ENCODE data around the gene UBE2Q1. TPM values are rescaled to one million over a fixed set of nuclear protein-coding genes. Genes with fewer than 3 reads are reported as not detected.
A peak's percentile ranks its signal among the peaks of the same experiment; 100 is the strongest.

Gene UBE2Q1
- total RNA-seq: 93.3 and 106 TPM in 2 replicates

GRCh38 chr1:154557939-154558719 is at the start of gene UBE2Q1:
Gene UBE2Q1 (minus strand): TSS chr1:154558662. CDS start chr1:154558553, 109 bp downstream.
- Mint-ChIP-seq H3K4me3 (peak within 1 kb of the TSS; percentile 96), H3K9me3 (no peaks in the 10 kb centered on the region), H3K27me3 (ENCODE audit: insufficient read depth) (no peaks in the 10 kb centered on the region), H3K4me1 (ENCODE audit: low read depth) (peaks cover 54% of the 10 kb centered on the region), H3K36me3 (ENCODE audit: low read depth) (peaks cover 37% of the 10 kb centered on the region), H3K27ac (peak within 1 kb of the TSS; percentile 92)
- DNase-seq (ENCODE audit: low spot score): peak; percentile 27
- intact Hi-C loops (cut with micrococcal nuclease): loop anchor here (1.0 to 5.0 kb wide), 11 partner anchors 69 to 527 kb away; partner anchors contain the start of genes CKS1B, EFNA4, FLAD1 and IL6R

- peak within 1 kb of the TSS; percentile 94 for H3K4me3 Mint-ChIP-seq
- intact Hi-C loops (cut with micrococcal nuclease): loop anchor here (1.0 to 10.0 kb wide), 13 partner anchors 39 to 567 kb away; partner anchors contain the start of genes CKS1B, EFNA4, KRTCAP2 and PBXIP1
- peaks cover 26% of the 10 kb centered on the region for H3K36me3 Mint-ChIP-seq (ENCODE audit: low read depth)
- peak within 1 kb of the TSS; percentile 98 for H3K27ac Mint-ChIP-seq
- no peaks in the 10 kb centered on the region for H3K9me3 Mint-ChIP-seq
- peak; percentile 93 for DNase-seq (ENCODE audit: low spot score)
- no peaks in the 10 kb centered on the region for H3K27me3 Mint-ChIP-seq (ENCODE audit: insufficient read depth)
- peaks cover 68% of the 10 kb centered on the region for H3K4me1 Mint-ChIP-seq (ENCODE audit: low read depth)
Measured at GRCh38 chr1:154607609-154608396, 49.3 kb upstream of the UBE2Q1 start, which contains the start of gene ADAR. Gene ADAR (minus strand): TSS chr1:154608186. CDS start chr1:154608006, 180 bp downstream.

- peak overlapping the region; percentile 94 for H3K4me3 Mint-ChIP-seq
- H3K27me3 Mint-ChIP-seq (ENCODE audit: insufficient read depth): no peaks in the 10 kb centered on the region
- DNase-seq (ENCODE audit: low spot score): peak; percentile 13
- no peaks in the 10 kb centered on the region for H3K9me3 Mint-ChIP-seq
- intact Hi-C loops (cut with micrococcal nuclease): loop anchor here (1.0 to 10.0 kb wide), 7 partner anchors 48 to 568 kb away; partner anchors contain the start of genes EFNA4, KRTCAP2, PBXIP1 and TRIM46
- H3K36me3 Mint-ChIP-seq (ENCODE audit: low read depth): peaks cover 26% of the 10 kb centered on the region
- H3K27ac Mint-ChIP-seq: peak overlapping the region; percentile 98
- H3K4me1 Mint-ChIP-seq (ENCODE audit: low read depth): peaks cover 71% of the 10 kb centered on the region
Measured at GRCh38 chr1:154607106-154607608, 48.7 kb upstream of the UBE2Q1 start.

- no peaks in the 10 kb centered on the region for H3K27me3 Mint-ChIP-seq (ENCODE audit: insufficient read depth)
- peaks cover 72% of the 10 kb centered on the region for H3K4me1 Mint-ChIP-seq (ENCODE audit: low read depth)
- peak overlapping the region; percentile 94 for H3K4me3 Mint-ChIP-seq
Measured at GRCh38 chr1:154605534-154605933, 47.1 kb upstream of the UBE2Q1 start.

GRCh38 chr1:154603317-154603716 is 44.9 kb upstream of the UBE2Q1 start:
- no peak overlapping the region for H3K4me3 Mint-ChIP-seq
- no peak overlapping the region for H3K27ac Mint-ChIP-seq
- DNase-seq (ENCODE audit: low spot score): no peak
- no peaks in the 10 kb centered on the region for H3K9me3 Mint-ChIP-seq
- intact Hi-C loops (cut with micrococcal nuclease): loop anchor here (10.0 kb wide), 2 partner anchors 419 to 571 kb away; partner anchors contain the start of genes KRTCAP2 and TRIM46
- H3K36me3 Mint-ChIP-seq (ENCODE audit: low read depth): peaks cover 51% of the 10 kb centered on the region
- H3K4me1 Mint-ChIP-seq (ENCODE audit: low read depth): peaks cover 76% of the 10 kb centered on the region
- no peaks in the 10 kb centered on the region for H3K27me3 Mint-ChIP-seq (ENCODE audit: insufficient read depth)

More at GRCh38 chr1:154605534-154605933, 47.1 kb upstream of the UBE2Q1 start:
- Mint-ChIP-seq H3K27ac (peak overlapping the region; percentile 64), H3K9me3 (no peaks in the 10 kb centered on the region), H3K36me3 (ENCODE audit: low read depth) (peaks cover 39% of the 10 kb centered on the region)
- DNase-seq (ENCODE audit: low spot score): no peak
- intact Hi-C loops (cut with micrococcal nuclease): loop anchor here (5.0 to 10.0 kb wide), 6 partner anchors 142 to 569 kb away; partner anchors contain the start of genes EFNA4, KRTCAP2, PBXIP1 and TRIM46

DNA sequence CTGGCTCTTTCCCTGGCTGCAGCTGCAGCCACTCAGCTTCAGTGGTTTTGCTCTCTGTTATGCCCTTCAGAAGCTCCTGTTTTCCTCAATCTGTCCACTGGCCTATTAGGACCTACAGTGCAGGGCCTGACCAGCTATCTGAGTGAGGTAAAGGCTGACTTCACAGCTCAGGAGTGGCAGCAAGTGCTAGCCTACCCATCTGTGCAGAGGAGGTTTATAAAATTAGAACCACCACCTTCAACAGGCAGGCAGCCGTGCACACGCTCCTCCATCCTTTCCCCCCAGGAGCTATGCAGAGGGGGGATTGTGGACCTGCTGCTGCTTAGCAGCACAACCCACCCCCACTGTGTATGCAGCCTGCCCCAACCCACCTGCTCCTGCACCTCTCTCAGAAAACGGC is 41.2 kb upstream of the UBE2Q1 start:
- no peaks in the 10 kb centered on the region for H3K27me3 Mint-ChIP-seq (ENCODE audit: insufficient read depth)
- H3K36me3 Mint-ChIP-seq (ENCODE audit: low read depth): peaks cover 61% of the 10 kb centered on the region
- H3K4me1 Mint-ChIP-seq (ENCODE audit: low read depth): peaks cover 62% of the 10 kb centered on the region
- peak overlapping the region; percentile 30 for H3K4me3 Mint-ChIP-seq
- H3K9me3 Mint-ChIP-seq: no peaks in the 10 kb centered on the region
- intact Hi-C loops (cut with micrococcal nuclease): loop anchor here (10.0 kb wide), 2 partner anchors 415 to 575 kb away; partner anchors contain the start of genes KRTCAP2 and TRIM46
- no peak for DNase-seq (ENCODE audit: low spot score)
- peak overlapping the region; percentile 8 for H3K27ac Mint-ChIP-seq

DNA sequence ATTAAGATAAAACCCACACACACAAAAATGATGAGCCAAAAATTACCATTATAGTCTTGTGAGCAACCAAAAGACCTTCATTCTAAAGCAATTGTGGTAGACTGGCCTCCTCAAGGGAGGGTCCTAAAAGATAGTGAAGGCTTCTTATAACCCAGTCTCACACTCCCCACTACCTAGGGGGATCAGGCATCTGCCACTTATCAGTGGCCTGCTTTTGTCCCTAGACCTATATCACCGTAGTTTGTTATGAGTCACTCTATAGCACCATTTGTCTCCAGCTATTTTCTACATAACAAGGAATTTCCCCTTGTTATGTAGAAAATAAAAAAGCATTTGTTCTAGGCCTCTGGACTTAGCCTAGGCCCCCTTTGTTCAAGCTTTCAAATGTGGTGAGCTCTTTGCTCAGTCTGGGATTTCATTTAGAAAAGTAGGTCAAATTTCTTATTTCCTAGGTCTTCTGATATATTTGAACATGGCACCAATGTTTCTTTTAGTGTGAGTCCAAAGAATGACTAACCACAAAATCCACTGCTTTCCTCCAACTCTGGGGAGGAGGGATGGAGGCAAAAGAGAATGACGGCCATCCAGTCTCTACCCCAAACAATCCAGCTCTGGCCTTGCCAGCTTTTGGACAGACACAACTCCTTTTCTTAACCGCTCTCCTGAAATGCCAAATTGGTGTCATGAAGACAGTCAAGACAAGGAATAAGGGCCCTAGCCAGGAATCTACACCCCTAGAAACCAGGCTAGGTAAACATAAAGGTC is 40.6 kb upstream of the UBE2Q1 start:
- Mint-ChIP-seq H3K36me3 (ENCODE audit: low read depth) (peaks cover 63% of the 10 kb centered on the region), H3K4me1 (ENCODE audit: low read depth) (peaks cover 56% of the 10 kb centered on the region), H3K9me3 (no peaks in the 10 kb centered on the region), H3K27me3 (ENCODE audit: insufficient read depth) (no peaks in the 10 kb centered on the region), H3K27ac (peak overlapping the region; percentile 52), H3K4me3 (no peak overlapping the region)
- intact Hi-C loops (cut with micrococcal nuclease): no loop called here
- DNase-seq (ENCODE audit: low spot score): no peak

DNA sequence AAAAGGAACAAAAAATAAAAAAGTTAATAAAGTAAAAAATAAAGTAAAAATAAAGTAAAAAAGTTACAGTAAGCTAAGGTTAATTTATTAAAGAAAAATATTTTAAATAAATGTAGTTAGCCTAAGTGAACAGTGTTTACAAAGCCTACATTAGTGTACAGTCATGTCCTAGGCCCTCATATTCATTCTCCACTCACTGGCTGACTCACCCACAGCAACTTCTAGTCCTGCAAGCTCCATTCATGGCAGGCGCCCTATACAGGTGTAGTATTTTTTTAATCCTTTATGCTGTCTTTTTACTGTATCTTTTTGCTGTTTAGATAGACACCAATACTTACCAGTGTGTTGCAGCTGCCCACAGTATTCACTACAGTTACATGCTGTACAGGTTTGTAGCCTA is 37.2 kb upstream of the UBE2Q1 start:
- peaks cover 69% of the 10 kb centered on the region for H3K36me3 Mint-ChIP-seq (ENCODE audit: low read depth)
- no peak overlapping the region for H3K27ac Mint-ChIP-seq
- H3K27me3 Mint-ChIP-seq (ENCODE audit: insufficient read depth): no peaks in the 10 kb centered on the region
- intact Hi-C loops (cut with micrococcal nuclease): no loop called here
- H3K4me3 Mint-ChIP-seq: no peak overlapping the region
- DNase-seq (ENCODE audit: low spot score): no peak
- peaks cover 43% of the 10 kb centered on the region for H3K4me1 Mint-ChIP-seq (ENCODE audit: low read depth)
- H3K9me3 Mint-ChIP-seq: no peaks in the 10 kb centered on the region

DNA sequence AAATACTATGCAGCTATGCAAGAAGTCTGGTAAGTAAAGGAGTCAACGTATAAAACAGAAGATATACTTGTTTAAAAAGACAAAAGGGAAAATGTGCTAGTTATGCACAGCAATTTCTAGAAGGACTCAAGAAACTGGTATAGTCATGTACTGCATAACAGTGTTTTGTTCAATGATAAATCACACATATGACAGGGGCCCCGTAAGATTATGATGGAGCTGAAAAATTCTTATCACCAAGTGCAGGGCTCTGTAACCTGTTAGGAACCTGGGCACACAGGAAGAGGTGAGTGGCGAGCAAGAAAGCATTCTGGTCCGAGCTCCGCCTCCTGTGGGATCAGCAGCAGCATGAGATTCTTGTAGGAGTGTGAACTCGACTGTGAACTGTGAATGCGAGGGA is 36.3 kb upstream of the UBE2Q1 start:
- intact Hi-C loops (cut with micrococcal nuclease): no loop called here
- H3K36me3 Mint-ChIP-seq (ENCODE audit: low read depth): peaks cover 70% of the 10 kb centered on the region
- no peaks in the 10 kb centered on the region for H3K27me3 Mint-ChIP-seq (ENCODE audit: insufficient read depth)
- no peak overlapping the region for H3K4me3 Mint-ChIP-seq
- H3K4me1 Mint-ChIP-seq (ENCODE audit: low read depth): peaks cover 39% of the 10 kb centered on the region
- no peak for DNase-seq (ENCODE audit: low spot score)
- H3K9me3 Mint-ChIP-seq: no peaks in the 10 kb centered on the region
- no peak overlapping the region for H3K27ac Mint-ChIP-seq

- no peak for DNase-seq (ENCODE audit: low spot score)
- no peaks in the 10 kb centered on the region for H3K9me3 Mint-ChIP-seq
- intact Hi-C loops (cut with micrococcal nuclease): no loop called here
- peaks cover 73% of the 10 kb centered on the region for H3K36me3 Mint-ChIP-seq (ENCODE audit: low read depth)
- H3K27ac Mint-ChIP-seq: no peak overlapping the region
- no peak overlapping the region for H3K4me3 Mint-ChIP-seq
- H3K4me1 Mint-ChIP-seq (ENCODE audit: low read depth): peaks cover 35% of the 10 kb centered on the region
- no peaks in the 10 kb centered on the region for H3K27me3 Mint-ChIP-seq (ENCODE audit: insufficient read depth)
Measured at GRCh38 chr1:154593390-154593789, 34.9 kb upstream of the UBE2Q1 start.

GRCh38 chr1:154591206-154591605 is 32.7 kb upstream of the UBE2Q1 start:
- peak overlapping the region; percentile 34 for H3K27ac Mint-ChIP-seq

GRCh38 chr1:154590756-154591155 is 32.3 kb upstream of the UBE2Q1 start:
- H3K9me3 Mint-ChIP-seq: no peaks in the 10 kb centered on the region
- no peak for DNase-seq (ENCODE audit: low spot score)
- no peak overlapping the region for H3K27ac Mint-ChIP-seq
- H3K27me3 Mint-ChIP-seq (ENCODE audit: insufficient read depth): no peaks in the 10 kb centered on the region
- intact Hi-C loops (cut with micrococcal nuclease): no loop called here
- H3K36me3 Mint-ChIP-seq (ENCODE audit: low read depth): peaks cover 77% of the 10 kb centered on the region
- peaks cover 25% of the 10 kb centered on the region for H3K4me1 Mint-ChIP-seq (ENCODE audit: low read depth)
- H3K4me3 Mint-ChIP-seq: no peak overlapping the region

More at GRCh38 chr1:154591206-154591605, 32.7 kb upstream of the UBE2Q1 start:
- Mint-ChIP-seq H3K9me3 (no peaks in the 10 kb centered on the region), H3K36me3 (ENCODE audit: low read depth) (peaks cover 74% of the 10 kb centered on the region), H3K27me3 (ENCODE audit: insufficient read depth) (no peaks in the 10 kb centered on the region), H3K4me1 (ENCODE audit: low read depth) (peaks cover 25% of the 10 kb centered on the region), H3K4me3 (no peak overlapping the region)
- no peak for DNase-seq (ENCODE audit: low spot score)
- intact Hi-C loops (cut with micrococcal nuclease): no loop called here
